ENCODE measurements around the gene LRRK1.

LRRK1 gene

DNA sequence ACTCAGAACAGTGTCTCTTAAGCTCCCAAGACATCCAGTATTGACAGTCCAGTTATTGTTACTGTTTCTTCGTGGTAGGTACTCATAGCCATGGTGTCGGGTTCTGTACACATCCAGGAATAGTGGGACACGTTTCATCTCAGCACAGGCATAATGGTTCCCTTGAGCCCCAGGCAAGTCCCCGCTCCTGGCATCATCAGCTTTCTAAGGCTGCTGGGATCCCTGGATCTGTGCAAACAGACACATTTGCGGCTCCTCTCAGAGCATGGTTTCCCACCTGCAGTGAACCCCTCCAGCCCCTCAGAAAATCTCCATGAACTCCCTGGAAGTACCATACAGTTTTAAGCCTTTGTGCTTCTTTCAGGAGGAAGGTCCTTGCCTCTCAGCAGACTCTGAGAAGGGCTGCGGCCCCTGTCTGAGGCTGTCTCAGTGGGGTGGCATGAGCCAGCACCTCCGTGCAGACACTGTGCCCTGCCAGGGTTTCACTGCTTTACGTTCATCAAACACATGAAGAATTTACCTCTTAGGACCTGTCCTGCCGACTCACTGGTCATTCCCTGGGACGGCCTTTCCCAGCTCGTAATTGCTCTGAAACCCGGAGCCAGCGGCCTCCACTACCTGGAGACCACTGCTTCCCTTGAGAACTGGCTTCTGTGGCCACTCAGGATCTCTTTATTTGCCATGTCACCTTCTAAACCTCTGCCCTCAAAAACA, 124.9 kb downstream of the LRRK1 start:
- DNase-seq (ENCODE audit: low read depth) = no peak

DNA sequence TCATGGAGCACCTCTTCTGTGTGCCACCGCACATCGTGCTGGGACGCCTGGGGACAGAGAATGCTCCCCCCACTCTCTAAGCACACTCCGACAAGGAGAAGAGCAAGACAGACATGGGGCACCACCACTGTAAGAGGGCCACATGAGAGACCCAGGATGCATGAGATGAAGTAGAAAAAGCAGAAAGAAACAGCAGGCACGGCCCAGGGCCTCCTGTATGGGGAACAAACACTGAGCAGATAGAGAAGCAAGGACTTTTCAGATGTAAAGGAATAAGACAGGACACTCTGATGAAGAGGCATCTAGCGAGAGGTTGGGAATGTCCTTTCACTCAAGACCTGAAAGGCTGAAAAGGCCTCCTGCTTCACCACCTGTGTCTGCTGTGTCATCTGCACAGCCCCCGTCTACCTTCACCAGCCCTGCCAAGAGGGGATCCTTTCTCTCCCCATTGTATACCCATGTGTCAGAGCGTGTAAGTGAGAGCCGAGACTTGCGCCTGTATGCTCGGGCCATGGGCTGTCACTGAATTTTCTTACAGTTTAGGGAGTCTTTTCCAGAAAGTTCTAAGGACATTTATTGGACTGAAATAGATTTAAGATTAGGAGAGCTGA, 125.6 kb downstream of the LRRK1 start:
- DNase-seq (ENCODE audit: low read depth) = no peak

DNA sequence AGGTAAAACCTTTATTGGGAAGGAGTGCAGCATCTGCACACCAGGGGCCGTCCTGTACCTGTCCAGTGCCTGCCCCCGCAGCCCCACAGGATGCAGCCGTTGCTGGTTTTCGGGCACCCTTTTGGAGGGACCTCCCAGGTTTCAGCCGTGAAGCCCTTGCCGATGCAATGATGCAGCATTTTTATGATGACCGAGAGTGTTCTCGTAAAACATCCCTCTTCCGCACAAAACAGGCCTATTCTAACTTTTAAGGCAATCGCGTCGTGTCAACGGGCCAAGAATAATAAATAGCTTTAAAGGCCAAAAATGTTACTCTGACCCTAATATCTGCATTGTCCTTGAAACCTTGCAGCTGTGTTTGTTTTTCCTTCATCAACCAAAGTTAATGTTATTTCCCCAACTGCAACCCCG, 126.1 kb downstream of the LRRK1 start:
- DNase-seq (ENCODE audit: low read depth) = no peak

DNA sequence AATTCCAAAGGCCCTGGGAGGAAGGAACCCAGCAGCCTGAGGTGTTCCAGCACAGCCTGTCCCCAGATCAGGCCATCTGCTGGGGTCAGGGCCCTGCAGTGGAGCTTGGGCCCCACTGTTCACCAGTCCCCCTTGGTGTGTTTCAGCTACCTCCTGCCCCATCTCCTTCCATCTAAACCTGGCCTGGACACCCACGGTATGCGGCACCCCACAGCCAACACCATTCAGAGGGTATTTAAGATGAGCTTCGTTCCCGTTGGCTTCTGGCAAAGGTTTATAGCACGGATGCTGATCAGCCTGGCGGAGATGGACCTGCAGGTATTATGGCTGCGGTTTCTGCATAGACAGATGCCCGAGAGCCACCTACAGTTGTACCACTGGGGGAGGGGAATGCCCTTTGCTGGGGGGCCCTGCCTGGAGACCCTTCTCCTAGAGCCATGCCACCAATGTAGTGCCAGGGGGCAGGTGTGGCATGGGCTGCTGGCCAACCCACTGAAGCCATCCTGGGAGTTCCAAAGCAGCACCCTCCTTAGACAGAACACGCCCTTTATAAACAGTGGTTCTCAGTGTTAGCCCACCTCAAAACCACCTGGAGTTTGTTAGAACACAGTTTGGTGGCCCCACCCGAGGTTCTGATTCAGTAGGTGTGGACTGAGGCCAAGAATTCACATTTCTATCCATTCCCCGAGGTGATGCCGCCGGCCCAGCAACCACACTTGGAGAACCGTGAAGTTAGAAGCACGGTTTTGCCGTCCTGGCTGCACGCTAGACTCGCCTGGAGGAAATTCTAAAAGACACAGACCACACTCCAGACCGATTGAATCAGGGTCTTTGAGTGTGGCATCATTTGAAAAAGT, 126.9 kb downstream of the LRRK1 start:
- no peak for DNase-seq (ENCODE audit: low read depth)

DNA sequence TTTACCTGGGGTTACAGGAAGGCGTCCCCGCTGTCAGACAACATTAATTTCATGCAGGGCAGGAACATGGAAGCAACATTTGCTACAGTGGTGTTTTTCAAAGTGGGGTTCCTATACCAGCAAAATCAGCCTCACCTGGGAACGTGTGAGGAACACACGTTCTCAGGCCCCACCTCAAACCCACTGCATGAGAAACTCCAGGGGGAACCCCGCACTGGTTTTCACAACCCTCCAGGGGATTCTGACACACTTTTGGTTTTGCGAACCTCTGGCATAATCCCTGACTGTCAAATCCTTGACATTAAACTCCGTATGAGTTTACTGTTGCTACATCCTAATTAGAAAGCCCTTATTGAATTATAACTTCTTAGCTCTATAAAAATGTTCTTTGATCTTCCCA, 127.7 kb downstream of the LRRK1 start:
- DNase-seq (ENCODE audit: low read depth) = no peak

DNA sequence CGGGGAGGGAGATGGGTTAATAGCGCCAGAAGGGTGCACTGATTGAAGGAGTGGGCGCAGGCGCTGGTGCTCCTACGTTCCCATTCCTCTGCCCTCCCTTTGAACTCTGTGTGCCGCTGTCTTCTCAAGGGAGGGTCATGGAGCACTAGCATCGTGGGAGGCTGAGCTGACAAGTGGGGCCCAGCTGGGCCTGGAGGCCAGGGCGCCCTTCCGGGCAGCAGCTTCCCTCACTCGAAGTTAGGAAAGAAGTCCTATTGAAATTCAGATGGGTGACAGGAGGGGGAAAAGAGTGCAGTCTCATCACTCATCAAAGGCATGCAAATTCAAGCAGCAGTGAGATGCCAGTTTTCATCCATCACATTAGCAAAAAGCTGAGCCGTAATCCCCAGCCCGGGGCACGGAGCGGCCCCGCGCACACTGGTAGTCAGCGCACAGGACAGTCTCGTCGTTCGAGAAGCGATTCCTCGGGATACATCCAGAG, 128.2 kb downstream of the LRRK1 start:
- DNase-seq (ENCODE audit: low read depth) = no peak

DNA sequence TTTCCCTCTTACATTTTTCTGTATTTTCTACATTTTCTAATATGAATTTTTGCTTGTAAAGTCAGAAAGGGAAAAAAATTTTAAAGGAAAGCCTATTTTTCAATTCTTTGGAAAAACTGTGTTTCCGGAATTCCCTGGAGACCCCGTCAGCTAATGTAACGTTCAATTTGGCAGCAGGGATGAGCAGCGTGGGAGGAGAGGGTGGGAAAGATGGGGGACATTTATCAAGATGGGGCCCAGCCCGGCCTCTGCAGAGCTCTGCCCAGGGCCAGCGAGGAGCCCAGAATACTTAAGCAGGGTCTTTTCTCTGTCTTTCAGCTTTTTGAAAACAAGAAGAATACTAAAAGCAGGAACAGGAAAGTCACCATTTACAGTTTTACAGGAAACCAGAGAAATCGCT, 129.0 kb downstream of the LRRK1 start:
- DNase-seq (ENCODE audit: low read depth) = no peak

DNA sequence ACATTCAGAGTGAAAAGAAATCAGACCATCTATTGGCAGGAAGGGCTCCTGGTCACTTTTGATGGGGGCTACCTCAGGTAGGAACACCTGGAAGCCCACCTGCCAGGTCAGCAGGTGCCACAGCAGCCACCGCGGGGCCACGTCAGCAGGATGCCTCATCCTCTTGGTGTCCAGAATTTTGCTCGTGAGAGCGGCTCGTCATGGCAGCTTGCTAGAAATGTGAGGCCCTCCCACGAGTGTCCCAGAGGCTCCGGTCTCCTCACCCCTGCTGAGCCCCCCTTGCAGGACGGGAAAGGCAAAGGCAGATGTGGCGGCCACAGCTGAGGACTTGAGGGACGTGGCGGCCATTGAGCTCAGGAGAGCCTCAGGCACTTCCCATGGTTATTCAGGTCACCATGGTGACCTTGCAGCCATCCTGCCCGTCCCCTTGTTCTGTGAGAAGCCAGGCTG, 129.4 kb downstream of the LRRK1 start:
- no peak for DNase-seq (ENCODE audit: low read depth)

DNA sequence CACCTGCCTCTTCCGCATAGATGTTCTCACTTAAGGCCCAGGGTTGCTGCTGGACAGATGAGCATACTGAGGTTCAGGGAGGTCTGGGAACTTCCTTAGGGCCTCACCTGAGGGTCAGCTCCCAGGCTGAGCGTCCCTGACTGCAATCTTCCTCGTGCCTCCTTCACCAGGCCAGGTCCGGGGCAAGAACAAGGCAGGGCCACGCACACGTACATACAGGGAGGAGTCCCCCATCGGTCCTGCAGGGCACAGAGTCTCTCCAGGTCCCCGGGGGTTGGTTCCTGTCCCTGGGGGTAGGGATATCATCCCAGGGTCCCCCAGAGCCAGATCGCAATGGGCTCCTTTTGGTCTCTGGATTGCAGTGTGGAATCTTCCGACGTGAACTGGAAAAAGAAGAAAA, 130.1 kb downstream of the LRRK1 start:
- no peak for DNase-seq (ENCODE audit: low read depth)

DNA sequence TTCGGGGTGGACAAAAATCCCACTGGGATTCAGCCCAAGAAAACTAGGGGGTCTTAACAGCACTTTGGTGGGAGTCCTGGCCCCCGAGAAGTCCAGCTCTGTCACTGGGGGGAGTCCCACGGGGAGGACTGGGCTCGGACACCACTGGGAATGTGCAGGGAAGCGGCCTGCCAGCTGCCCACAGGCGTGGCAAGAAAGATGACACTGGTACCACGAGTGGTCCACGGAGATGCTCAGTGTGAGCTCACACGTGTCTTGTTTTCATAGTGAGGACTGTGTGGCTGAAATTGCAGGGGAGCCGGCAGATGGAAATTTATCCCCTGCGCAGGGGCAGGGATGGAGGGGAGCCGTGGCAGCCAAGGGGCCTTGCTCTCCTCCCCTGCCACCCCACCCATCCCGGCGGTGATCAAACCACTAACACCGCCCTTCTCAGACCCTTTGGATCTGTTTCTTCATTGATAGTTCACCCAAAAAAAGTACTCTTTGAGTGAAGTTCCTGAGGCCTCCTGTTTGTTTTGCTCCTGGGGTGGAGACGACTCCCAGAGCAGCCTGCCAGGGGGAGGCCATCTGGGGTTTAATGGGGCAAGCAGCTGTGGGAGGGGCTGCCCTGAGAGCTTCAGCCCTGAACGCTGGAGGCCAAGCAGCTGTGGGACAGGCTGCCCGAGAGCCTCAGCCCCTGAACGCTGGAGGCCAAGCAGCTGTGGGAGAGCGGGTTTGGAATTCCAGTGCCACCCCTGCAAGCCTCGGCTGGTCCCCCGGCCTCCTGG, 130.9 kb downstream of the LRRK1 start:
- DNase-seq (ENCODE audit: low read depth) = no peak

DNA sequence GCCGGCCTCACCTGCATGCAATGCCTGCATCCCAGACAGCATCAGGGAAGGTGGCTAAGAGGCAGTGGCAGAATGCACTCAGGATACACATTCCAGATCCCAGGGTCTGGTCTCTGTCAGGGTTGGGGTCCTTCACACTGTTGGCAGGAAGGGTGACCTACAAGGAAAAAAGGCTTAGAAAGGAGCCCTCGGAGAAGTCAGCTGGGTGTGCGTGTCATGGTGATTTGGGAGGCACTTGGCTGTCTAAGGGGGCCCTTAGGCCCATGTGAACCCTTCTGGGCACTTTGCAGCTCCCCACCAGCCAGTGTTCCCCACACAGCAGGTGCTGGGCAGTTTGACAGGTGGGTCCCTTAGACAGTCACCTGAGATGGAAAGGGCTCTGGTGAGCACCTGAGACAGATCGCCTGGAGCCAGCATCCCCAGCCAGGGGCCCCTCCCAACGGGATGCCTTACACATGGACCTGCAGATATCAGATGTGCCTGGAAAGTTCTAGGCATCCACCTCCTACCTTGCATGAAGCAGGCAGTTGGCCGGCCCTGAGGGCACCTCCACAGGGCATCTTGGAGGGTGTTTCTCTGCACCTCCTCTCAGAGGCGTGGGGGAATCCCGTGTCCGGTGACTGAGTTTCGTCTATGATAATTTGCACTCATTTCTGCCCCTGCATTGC, 131.6 kb downstream of the LRRK1 start:
- no peak for DNase-seq (ENCODE audit: low read depth)

DNA sequence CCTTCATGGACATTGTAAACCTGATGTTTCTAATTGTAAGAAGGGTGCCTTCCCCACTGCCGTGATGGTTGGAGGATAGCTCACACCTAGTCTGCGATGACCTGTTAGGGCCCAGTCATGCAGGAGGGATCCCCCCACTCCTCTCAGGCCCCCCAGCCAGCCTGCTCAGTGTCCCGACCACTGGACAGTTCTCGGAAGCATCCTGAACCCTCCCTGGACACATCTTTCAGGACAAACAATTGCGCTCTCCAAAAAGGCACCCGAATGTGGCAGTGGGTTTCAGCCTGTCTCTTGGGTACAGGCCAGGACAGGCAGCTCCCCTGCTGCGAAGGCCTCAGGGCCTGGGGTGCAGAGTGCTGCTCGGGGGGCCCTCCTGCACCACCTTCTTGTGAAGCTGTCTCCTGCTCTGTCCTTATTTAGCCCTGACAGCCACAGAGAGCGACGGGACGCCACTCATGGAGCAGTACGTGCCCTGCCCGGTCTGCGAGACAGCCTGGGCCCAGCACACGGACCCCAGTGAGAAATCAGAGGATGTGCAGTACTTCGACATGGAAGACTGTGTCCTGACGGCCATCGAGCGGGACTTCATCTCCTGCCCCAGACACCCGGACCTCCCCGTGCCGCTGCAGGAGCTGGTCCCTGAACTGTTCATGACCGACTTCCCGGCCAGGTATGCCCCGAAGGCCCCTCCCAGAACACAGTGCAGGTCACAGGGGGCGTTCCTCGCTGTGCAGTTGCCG, 132.3 kb downstream of the LRRK1 start:
- DNase-seq (ENCODE audit: low read depth) = no peak

DNA sequence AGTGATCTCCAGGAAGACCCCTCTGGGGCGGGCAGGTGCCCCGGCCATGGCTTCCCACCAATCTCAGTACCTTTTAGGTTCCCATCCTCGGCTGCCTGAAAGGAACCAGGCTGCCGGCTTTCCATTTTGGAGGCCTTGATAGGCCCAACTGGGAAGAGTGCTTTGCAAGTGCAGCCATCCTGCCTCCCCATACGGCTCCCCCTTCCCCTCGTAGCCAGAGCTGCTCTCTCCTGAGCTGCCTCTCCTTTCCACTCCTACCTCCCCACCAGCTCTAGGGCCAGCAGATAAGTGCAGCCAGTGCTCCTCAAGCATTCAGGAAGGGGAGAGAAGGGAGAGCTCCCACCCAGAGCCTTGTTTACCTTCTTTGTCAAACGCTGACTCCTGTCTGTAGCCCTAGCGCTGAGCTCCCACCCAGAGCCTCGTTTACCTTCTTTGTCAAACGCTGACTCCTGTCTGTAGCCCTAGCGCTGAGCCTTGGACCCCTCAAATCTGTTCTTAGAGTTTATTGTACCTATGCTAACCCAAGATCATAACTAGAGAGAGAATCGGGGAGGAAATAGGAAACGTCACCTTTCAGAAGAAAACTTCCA, 133.0 kb downstream of the LRRK1 start:
- DNase-seq (ENCODE audit: low read depth) = no peak

DNA sequence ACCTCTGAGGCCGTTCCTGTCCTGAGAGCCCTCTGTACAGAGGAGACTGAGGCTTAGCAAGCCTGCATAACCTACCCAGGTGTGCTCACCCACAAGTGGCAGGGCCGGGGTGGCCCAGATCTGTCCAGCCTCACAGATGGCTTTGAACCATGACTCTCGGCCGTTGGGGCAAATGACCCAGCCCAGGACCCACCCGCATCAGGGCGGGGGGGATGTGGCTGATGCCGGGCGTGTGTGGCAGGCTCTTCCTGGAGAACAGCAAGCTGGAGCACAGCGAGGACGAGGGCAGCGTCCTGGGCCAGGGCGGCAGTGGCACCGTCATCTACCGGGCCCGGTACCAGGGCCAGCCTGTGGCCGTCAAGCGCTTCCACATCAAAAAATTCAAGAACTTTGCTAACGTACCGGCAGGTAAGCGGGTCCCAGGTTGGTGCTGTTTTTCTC, 133.5 kb downstream of the LRRK1 start:
- no peak for DNase-seq (ENCODE audit: low read depth)

DNA sequence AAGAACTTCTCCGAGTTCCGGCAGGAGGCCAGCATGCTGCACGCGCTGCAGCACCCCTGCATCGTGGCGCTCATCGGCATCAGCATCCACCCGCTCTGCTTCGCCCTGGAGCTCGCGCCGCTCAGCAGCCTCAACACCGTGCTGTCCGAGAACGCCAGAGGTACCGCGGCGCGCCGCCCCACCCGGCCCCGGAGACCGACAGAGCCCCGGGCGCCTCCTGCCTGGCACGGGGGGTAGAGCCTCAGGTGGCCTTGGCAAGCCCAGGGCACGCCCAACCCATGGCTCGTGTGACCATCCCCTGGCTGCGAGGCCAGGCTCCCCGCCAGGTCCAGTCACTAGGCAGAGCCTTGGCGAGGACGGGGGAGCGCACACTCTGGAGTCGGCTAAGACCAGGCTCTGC, 134.1 kb downstream of the LRRK1 start:
- DNase-seq (ENCODE audit: low read depth) = no peak

DNA sequence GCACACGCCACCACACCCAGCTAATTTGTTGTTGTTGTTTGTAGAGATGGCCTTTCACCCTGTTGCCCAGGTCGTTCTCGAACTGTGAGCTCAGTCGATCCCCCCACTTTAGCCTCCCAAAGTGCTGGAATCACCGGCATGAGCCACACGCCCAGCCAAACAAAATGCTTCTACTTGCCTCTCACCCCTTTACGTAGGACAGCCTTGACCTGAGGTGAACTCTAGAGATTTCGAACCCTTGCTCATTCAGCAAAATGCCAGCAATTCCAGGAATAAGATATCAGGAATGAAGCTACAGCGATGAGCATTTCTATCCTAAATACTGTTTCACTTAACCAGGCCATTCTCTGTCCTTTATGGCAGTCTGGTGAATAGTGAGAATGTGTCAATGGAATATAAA, 135.0 kb downstream of the LRRK1 start:
- DNase-seq (ENCODE audit: low read depth) = no peak

DNA sequence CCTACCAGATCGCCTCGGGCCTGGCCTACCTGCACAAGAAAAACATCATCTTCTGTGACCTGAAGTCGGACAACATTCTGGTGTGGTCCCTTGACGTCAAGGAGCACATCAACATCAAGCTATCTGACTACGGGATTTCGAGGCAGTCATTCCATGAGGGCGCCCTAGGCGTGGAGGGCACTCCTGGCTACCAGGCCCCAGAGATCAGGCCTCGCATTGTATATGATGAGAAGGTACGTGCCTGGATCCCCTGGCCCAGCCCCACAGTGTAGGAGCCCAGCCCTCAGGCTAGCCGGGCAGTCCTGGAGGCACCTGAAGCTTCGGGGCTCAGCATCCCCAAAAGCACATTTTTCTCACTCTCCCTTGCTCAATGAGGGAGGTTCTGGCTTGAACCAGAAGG, 135.8 kb downstream of the LRRK1 start:
- DNase-seq (ENCODE audit: low read depth) = no peak

DNA sequence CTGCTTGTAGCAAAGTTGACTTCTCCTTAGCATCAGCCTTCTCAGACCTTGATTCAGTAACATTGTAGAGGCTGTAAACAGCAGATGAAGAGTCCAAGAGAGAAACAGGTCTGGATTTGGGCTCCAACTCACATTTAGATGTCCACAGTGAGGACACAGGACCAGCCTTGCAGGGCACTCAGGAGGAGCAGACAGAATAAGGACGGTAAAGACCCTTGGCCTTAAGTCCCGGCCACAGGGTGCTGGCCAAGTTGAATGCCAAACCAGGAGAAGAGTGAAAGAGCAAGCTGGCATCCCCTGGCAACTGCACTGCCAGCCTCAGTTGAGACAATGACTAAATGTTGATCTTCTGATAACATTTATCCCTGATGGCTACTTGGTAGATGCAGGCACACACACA, 136.3 kb downstream of the LRRK1 start:
- DNase-seq (ENCODE audit: low read depth) = no peak

DNA sequence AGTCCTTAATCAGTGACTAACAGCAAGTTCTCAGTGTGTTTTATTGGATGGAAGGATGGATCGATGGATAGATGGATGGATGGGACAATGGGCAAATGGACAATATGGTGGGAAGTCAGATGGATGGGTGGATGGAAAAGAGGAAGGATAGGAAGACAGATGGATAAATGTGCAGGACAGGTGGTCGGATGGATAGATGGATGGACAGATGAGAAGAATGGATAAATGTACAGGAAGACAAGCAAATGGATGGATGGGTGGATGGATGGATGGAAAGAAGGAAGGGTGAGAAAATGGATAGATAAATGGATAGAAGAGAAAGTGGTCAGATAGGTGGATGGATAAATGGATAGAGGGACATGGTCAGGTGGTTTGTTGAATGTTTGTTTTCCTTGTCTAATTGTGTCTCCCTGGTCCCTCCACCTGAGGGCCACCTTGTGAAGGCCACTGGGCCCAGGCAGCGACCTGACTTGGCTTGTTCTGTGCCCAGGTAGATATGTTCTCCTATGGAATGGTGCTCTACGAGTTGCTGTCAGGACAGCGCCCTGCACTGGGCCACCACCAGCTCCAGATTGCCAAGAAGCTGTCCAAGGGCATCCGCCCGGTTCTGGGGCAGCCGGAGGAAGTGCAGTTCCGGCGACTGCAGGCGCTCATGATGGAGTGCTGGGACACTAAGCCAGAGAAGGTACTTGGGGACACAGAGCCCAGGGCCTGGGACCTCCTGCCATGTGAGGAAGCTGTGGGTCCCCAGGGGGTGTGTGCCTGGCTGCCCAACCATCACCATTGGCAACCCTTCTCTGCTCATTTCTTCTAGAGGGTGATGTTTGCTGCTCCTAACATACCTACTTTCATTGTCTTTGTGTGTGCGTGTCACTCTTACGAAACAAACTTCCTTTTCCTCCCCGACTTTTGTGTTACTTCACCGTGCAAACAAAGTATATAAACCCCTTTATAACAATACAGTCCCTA, 137.5 kb downstream of the LRRK1 start:
- no peak for DNase-seq (ENCODE audit: low read depth)

Data from stromal cell of bone marrow (primary cell).